ENCODE results near the gene PTRH1. TPM values are rescaled to one million over a fixed set of nuclear protein-coding genes. Genes with fewer than 3 reads are reported as not detected.

The PTRH1 gene
- total RNA-seq, 1 donor from 2014 or later, result 13.3 TPM

GRCh38 chr9:127694890-127695720, 20.4 kb downstream of the PTRH1 start:
- Mint-ChIP-seq H3K4me3 (ENCODE audit: unreplicated experiment) (no peak overlapping the region), H3K27me3 (ENCODE audit: low read depth) (no peaks in the 10 kb centered on the region), H3K4me1 (ENCODE audit: low read depth) (peaks cover 17% of the 10 kb centered on the region), H3K9me3 (ENCODE audit: low read depth) (no peaks in the 10 kb centered on the region), H3K27ac (ENCODE audit: unreplicated experiment) (no peak overlapping the region), H3K36me3 (ENCODE audit: low read depth) (peaks cover 12% of the 10 kb centered on the region)
- DNase-seq (ENCODE audit: low spot score), result no peak
- TF ChIP-seq CTCF (IDR thresholded peaks at IDR 0.05), result no peak

- Mint-ChIP-seq H3K4me3 (ENCODE audit: unreplicated experiment) (no peak overlapping the region), H3K27ac (ENCODE audit: unreplicated experiment) (no peak overlapping the region), H3K36me3 (ENCODE audit: low read depth) (peaks cover 15% of the 10 kb centered on the region), H3K27me3 (ENCODE audit: low read depth) (no peaks in the 10 kb centered on the region), H3K9me3 (ENCODE audit: low read depth) (no peaks in the 10 kb centered on the region), H3K4me1 (ENCODE audit: low read depth) (peaks cover 9% of the 10 kb centered on the region)
- no peak for TF ChIP-seq CTCF (IDR thresholded peaks at IDR 0.05)
- no peak for DNase-seq (ENCODE audit: low spot score)
Observed at GRCh38 chr9:127693697-127694096, 21.8 kb downstream of the PTRH1 start.

GRCh38 chr9:127693143-127693542, 22.3 kb downstream of the PTRH1 start:
- Mint-ChIP-seq H3K36me3 (ENCODE audit: low read depth) (peaks cover 15% of the 10 kb centered on the region), H3K27me3 (ENCODE audit: low read depth) (no peaks in the 10 kb centered on the region), H3K27ac (ENCODE audit: unreplicated experiment) (no peak overlapping the region), H3K4me3 (ENCODE audit: unreplicated experiment) (no peak overlapping the region), H3K4me1 (ENCODE audit: low read depth) (peaks cover 9% of the 10 kb centered on the region), H3K9me3 (ENCODE audit: low read depth) (no peaks in the 10 kb centered on the region)
- TF ChIP-seq CTCF (IDR thresholded peaks at IDR 0.05), result no peak
- no peak for DNase-seq (ENCODE audit: low spot score)

GRCh38 chr9:127692071-127692470, 23.4 kb downstream of the PTRH1 start:
- Mint-ChIP-seq H3K27me3 (ENCODE audit: low read depth) (no peaks in the 10 kb centered on the region), H3K4me1 (ENCODE audit: low read depth) (peaks cover 9% of the 10 kb centered on the region), H3K27ac (ENCODE audit: unreplicated experiment) (no peak overlapping the region), H3K4me3 (ENCODE audit: unreplicated experiment) (no peak overlapping the region), H3K36me3 (ENCODE audit: low read depth) (peaks cover 15% of the 10 kb centered on the region), H3K9me3 (ENCODE audit: low read depth) (no peaks in the 10 kb centered on the region)
- TF ChIP-seq CTCF (IDR thresholded peaks at IDR 0.05), result no peak
- DNase-seq (ENCODE audit: low spot score), result no peak

DNA sequence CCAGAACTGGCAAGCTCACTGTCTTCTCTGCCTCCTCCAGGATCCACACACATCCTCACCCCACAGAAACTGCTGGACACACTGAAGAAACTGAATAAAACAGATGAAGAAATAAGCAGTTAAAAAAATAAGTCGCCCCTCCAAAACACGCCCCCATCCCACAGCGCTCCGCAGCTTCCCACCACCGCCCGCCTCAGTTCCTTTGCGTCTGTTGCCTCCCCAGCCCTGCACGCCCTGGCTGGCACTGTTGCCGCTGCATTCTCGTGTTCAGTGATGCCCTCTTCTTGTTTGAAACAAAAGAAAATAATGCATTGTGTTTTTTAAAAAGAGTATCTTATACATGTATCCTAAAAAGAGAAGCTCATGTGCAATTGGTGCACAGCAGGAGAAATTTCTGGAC, 24.7 kb downstream of the PTRH1 start:
- H3K4me3 Mint-ChIP-seq (ENCODE audit: unreplicated experiment), result no peak overlapping the region
- no peak for TF ChIP-seq CTCF (IDR thresholded peaks at IDR 0.05)
- H3K4me1 Mint-ChIP-seq (ENCODE audit: low read depth), result peaks cover 9% of the 10 kb centered on the region
- DNase-seq (ENCODE audit: low spot score), result no peak
- no peak overlapping the region for H3K27ac Mint-ChIP-seq (ENCODE audit: unreplicated experiment)
- no peaks in the 10 kb centered on the region for H3K27me3 Mint-ChIP-seq (ENCODE audit: low read depth)
- no peaks in the 10 kb centered on the region for H3K9me3 Mint-ChIP-seq (ENCODE audit: low read depth)
- H3K36me3 Mint-ChIP-seq (ENCODE audit: low read depth), result peaks cover 15% of the 10 kb centered on the region

All from chondrocyte (in vitro differentiated cells).